Measurements from ENCODE around the gene TGM2.

DNA sequence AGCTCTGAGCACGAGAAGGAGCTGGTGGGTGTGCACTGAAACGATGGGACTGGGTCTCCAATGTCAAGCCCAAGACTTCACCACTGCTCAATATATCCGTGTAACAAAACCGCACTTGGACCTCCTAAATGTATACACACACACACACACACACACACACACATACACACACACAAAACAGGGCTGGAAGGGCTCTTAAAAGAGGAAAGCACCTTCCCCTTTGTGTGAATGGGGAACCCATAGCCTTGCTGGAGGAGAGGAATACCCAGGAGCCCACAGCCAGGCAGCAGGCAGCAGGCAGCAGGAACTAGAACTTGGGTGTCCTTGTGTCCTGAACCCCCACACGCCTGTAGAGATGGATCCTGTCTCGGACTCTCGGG lies 29.8 kb downstream of the TGM2 start:
- TF ChIP-seq, protein P1, sequence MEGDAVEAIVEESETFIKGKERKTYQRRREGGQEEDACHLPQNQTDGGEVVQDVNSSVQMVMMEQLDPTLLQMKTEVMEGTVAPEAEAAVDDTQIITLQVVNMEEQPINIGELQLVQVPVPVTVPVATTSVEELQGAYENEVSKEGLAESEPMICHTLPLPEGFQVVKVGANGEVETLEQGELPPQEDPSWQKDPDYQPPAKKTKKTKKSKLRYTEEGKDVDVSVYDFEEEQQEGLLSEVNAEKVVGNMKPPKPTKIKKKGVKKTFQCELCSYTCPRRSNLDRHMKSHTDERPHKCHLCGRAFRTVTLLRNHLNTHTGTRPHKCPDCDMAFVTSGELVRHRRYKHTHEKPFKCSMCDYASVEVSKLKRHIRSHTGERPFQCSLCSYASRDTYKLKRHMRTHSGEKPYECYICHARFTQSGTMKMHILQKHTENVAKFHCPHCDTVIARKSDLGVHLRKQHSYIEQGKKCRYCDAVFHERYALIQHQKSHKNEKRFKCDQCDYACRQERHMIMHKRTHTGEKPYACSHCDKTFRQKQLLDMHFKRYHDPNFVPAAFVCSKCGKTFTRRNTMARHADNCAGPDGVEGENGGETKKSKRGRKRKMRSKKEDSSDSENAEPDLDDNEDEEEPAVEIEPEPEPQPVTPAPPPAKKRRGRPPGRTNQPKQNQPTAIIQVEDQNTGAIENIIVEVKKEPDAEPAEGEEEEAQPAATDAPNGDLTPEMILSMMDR (optimal IDR thresholded peaks at IDR 0.05 in 1 of 3, IDR thresholded peaks at IDR 0.05 in 1 of 3, conservative IDR thresholded peaks at IDR 0.05 in 1 of 3; ENCODE audit: extremely low read depth in 1 of 3, insufficient read depth in 2 of 3, low read length in 3 of 3): no peak
- TF ChIP-seq EZH2 (IDR thresholded peaks at IDR 0.05; ENCODE audit: low read length): no peak
